ENCODE data around the gene FANCG.

The FANCG gene

GRCh38 chr9:35079426-35080341 is at the start of gene FANCG:
Gene FANCG, minus strand, starts transcription at chr9:35079942. Its CDS starts 418 bp downstream, at chr9:35079524.
- DNase-seq (ENCODE audit: low spot score) = peak; percentile 91

GRCh38 chr9:35116898-35117551 is 37.3 kb upstream of the FANCG start:
- DNase-seq (ENCODE audit: low spot score) = peak; percentile 85

- DNase-seq (ENCODE audit: low spot score) = no peak
Measured at GRCh38 chr9:35116539-35116897, 36.8 kb upstream of the FANCG start.

- DNase-seq (ENCODE audit: low spot score) = peak; percentile 94
Measured at GRCh38 chr9:35115680-35116538, 36.2 kb upstream of the FANCG start, which contains the start of gene ATOSB. Gene ATOSB, minus strand, starts transcription at chr9:35115862. Its CDS starts 7,588 bp downstream, at chr9:35108274.

DNA sequence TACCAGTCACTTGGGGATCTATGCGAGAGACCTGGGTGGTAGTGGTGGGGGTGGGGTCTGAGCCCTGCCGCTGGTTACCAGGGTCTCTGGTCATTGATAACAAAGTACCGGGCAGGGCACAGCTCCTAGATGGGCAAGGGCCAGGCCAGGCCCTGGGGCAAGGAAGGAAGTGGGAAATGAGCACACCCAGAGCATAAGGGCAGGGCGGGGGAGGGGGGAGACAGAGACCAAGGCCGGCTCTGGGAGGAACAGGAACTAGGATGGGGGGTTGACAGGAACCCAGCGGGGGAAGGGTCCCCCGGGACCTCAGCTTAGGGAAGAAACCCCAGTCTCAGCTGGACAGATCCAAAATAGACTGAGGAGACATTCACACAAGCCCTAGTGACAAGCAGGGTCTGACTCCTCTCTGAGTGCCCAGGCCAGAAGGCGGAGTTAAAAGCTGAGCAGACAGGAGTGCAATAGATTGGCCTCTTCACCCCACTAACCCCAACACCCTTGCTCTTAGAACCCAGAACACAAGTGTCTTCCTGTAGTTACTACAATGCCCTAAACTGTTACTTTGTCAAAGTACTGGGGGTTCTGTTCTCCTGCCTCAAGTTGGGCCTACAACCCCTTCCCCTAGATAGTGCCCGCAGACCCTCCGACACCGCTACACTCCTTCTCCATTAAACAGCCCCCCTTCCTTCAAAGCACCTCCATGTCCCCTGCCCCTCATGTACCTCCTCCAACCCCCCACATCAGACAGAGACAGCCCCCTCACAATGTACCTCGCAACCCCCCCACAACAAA is 35.3 kb upstream of the FANCG start:
- DNase-seq (ENCODE audit: low spot score) = no peak

DNA sequence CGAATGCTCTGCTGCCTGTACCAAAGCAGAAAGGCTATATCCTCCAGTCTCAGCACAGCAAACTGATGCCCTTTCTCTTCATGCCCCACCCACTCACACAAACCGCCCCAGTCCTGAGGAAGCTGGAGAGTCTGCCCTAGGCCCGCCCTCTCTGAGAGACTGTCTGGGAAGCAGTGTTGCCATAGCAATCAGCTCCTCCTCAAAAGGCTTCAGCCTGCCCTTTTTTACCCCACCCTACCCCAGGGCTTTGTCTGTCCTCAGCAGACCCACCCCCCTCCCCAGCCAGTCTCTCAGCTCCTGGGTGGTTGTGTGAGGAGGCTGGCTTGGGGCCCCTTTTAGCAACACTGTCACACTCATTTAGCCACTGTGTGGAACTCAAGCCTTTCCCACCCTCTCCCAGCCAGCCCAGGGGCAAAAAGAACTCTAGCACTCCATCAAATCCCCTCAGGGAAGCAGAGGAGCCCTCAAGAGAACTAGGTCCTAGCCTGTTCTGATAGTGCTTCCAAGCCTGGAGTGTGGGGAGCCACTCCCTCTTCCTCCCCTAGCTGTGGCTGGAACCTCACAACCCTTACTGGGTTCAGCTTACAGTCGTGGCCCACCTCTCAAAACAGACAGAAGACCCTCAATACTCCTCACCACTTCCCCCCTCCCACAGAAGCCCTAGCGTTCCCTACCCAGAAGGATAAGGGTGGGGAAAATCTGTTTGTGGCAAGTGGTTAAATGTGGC is 34.5 kb upstream of the FANCG start:
- peak; percentile 57 for DNase-seq (ENCODE audit: low spot score)

GRCh38 chr9:35112257-35113020 is 32.7 kb upstream of the FANCG start:
- no peak for DNase-seq (ENCODE audit: low spot score)

DNA sequence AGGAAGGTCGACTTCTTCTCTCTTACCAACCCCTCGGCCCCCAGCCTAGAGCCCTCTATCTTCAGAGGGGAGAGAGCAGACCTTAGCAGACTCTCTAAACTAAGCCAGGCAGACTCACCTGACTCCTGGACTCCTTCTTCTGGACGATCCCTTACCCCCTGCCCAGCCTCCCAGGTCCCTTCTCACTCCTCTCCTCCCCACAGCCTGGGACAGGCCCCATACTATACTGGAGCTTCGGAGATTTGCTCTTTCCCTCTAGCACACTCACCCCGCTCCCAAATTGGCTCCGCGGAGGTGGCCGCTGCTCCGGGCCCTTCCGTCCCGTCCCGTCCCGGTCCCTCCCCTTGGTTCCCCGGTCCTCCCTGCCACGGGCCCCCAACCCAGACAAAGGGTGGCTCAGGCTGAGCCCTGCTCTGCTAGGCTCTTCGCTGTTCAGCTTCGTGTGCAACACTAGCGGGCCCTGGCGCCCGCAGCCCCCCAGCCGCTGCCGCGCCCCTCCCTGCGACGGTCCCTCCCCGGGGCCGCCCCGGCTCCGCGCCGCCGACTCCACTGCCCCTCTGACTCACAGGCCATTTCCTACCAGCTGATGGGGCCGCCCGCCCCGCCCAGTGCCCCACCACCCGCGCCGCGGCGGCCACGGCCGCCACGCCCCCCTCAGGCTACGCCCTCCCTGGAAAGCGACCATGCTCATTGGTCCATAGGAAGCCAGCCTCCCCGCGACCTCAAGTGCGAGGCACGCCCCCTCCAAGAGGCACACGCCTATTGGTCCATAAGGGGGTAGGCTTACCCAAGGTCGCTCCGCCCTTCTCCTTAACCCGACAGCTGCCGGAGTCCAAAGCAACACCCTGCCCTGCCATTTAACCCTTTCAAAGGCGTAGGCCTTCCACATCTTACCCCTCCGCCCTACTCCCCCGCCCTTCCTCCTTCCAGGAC is 31.5 kb upstream of the FANCG start:
- peak; percentile 95 for DNase-seq (ENCODE audit: low spot score)

DNA sequence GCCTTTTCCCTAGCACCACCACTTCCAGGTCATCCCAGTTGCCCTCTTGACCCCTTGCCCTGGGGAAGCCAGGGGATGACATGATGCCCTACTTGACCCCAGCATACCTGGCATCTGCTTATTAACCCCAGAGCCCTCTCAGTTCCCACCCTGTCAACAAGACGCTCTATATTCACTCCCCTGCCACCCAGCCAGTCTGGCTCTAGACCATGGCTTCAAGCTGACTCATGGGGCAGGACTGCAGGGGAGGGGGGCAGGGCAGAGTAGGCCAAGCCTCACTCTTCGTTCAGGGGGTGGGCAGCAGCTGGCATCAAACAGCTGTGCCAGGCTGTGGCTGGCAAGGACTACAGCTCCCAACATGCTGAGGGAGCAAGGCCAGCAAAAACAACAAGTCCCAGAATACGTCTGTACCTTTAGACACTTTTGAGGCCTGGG is 30.6 kb upstream of the FANCG start:
- no peak for DNase-seq (ENCODE audit: low spot score)

DNA sequence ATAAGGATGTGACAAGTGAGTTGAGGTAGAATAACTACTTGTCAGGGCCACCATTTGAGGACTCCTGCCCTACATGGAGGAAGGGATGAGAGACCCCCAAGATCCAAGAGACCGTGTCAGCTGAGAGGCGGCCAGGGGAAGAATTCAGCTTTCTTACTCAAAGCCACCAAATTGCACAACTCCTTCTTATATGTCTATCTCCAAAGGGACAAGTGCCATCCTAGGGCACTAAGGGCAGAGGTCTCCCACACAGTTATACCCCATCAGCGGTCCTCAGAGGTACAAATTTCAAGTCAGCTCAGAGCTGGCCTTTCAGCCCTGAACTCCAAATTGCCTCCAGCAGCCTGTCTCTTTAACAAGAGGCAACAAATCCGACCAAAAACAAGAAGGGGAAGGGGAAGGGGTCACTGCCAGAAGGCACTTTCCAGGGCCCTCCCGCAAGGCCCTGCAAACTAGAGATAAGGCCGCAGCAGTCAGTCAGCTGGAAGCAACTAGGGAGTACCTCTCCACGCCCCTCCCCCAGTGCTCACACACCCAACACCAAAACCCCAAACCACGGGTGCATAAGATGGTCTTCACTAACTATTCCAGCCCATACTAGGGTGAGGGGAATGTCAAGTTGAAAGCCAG is 29.3 kb upstream of the FANCG start:
- DNase-seq (ENCODE audit: low spot score) = no peak

DNA sequence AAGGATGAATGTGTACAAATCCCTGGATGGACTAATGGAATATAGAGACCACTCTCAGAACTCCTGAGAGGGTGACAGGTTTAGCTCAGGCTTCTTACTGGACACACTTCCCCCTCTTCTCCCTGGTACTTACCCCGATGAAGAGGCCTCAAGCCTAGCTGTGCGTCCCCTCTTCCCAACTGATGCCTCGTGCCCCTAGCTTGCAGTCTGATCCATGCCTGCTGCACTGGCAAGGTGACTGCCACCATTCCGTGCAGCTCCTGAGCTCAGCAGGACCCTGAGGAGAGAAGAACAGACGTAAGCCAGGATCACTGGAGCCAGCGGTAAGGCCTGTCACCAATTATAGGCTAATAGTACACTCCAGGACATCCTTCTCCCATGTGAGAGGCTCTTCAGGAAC is 28.7 kb upstream of the FANCG start:
- DNase-seq (ENCODE audit: low spot score) = no peak

DNA sequence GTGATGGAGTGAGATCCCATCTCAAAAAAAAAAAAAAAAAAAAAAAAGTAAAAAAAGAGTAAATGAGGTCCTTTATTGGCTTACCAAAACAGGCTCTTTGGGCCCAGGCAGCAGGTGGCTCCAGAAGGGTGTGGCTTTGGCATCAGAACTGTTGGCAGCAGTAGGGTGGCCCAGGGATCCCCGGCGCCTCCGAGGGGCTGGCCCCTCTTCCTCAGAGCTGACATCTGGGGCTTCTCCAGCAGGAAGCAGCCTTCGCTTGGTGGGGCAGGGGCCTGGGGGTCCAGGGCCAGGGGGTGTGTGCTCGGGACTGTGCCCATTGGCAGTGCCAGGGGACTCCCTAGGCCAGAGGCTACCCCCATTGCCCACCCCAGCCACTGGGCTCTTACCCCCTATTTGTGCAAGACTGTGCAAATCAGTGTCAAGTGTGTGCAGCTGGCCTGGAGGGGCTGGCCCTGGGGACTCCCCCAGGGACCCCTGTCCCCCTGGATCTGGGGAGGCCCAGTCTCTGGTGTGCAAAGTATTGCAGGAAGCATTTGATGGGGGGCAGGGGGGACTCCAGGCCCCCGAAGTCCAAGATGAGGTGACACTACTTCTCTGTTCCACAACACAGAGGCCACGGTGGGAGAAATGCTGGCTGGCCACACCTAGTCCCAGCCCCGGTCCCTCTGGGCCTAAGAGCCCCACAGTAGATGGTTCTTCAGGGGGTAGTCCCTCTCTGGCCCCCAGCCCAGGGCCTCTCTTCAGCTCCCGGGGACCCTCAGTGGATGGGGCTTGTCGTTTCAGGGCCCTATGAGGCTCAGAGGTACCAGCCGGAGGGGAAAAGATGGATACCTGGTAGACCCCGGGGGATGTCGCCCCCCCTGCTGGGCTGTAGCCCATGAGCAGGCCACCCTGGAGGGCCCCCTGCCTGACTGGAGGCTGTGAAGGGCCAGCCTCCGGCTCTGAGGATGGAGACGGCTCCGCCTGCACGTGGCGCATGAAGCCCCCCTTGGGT is 27.9 kb upstream of the FANCG start:
- DNase-seq (ENCODE audit: low spot score) = no peak

DNA sequence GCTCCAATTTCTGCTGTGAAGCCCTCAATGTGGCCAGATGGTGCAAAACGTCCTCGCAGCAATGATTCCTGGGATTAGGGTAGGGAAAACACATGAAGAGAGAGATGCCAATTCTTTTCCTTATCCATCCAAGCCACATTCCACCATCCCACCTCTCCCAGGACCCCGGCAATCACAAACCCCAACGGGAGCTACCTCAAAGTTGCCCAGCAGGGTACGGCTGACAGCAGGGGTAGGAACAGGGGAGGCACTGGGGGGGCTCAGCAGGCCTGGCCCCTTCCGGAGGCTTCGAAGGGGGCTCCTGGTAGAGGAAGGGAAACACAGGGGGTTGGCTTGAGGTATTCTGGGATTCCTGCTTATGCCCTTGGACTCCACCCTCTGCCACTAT is 26.6 kb upstream of the FANCG start:
- DNase-seq (ENCODE audit: low spot score) = no peak

DNA sequence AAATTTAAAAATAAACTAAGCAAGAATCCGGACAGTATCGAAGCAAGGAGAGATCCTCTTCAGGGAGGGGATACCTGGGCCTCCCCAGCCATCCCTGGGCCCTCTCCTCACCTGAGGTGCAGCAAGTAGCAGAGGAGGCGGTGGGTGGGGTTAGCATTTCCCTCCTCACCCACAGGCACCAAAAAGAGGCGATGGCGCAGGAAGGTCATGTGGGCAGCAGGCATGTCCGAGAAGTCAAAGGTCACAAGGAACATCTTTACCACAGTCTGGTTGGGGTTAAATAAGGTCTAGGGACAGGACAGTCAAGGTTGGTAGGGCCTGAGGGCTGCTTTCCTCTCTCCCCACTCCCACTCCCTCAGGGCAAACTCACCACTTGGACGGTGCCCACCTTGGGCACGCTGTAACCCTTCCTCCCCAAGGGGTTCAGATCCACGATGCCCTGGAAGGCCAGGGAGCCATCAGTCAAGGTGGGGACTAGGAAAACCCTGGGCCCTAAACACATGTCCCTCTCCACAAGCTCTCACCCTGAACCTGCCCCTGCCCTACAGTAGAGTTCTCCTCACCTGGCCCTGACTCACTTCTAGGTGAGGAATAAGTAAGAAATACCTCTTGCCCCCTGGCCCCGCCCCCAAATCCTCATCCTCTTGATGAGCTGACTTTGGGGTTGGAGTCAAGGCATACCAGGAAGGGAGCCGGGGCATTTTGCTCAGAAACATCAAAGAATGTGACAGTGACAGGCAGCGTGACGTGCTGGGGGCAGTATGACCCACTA is 26.0 kb upstream of the FANCG start:
- no peak for DNase-seq (ENCODE audit: low spot score)

DNA sequence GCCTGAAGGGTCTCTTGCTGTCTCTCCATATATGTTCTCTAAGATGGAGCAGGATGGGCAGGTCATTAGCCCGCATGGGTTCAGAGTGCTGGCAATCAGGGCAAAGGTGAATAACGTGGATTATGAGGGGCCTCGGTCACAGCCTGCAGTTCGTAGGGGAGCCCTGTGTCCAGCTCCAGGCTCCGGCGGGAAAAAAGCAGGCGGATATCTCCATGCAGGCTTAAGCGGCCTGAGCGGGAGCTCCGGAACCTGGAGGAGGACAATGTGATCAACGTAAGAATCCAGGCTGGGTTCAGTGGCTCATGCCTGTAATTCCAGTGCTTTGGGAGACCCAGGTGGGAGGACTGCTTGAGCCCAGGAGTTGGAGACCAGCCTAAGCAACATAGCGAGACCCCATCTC is 25.4 kb upstream of the FANCG start:
- DNase-seq (ENCODE audit: low spot score) = no peak

GRCh38 chr9:35104586-35104985 is 24.8 kb upstream of the FANCG start:
- DNase-seq (ENCODE audit: low spot score) = no peak

All from D341Med (cell line).